Measurements from ENCODE around the gene OTOG.

OTOG gene, protein sequence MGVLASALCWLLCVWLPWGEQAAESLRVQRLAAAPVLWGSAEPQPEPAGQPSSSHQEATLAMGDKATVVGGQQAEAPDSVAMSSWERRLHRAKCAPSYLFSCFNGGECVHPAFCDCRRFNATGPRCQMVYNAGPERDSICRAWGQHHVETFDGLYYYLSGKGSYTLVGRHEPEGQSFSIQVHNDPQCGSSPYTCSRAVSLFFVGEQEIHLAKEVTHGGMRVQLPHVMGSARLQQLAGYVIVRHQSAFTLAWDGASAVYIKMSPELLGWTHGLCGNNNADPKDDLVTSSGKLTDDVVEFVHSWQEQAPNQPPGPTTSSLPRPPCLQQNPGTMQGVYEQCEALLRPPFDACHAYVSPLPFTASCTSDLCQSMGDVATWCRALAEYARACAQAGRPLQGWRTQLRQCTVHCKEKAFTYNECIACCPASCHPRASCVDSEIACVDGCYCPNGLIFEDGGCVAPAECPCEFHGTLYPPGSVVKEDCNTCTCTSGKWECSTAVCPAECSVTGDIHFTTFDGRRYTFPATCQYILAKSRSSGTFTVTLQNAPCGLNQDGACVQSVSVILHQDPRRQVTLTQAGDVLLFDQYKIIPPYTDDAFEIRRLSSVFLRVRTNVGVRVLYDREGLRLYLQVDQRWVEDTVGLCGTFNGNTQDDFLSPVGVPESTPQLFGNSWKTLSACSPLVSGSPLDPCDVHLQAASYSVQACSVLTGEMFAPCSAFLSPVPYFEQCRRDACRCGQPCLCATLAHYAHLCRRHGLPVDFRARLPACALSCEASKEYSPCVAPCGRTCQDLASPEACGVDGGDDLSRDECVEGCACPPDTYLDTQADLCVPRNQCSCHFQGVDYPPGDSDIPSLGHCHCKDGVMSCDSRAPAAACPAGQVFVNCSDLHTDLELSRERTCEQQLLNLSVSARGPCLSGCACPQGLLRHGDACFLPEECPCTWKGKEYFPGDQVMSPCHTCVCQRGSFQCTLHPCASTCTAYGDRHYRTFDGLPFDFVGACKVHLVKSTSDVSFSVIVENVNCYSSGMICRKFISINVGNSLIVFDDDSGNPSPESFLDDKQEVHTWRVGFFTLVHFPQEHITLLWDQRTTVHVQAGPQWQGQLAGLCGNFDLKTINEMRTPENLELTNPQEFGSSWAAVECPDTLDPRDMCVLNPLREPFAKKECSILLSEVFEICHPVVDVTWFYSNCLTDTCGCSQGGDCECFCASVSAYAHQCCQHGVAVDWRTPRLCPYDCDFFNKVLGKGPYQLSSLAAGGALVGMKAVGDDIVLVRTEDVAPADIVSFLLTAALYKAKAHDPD (N-terminal part only)

DNA sequence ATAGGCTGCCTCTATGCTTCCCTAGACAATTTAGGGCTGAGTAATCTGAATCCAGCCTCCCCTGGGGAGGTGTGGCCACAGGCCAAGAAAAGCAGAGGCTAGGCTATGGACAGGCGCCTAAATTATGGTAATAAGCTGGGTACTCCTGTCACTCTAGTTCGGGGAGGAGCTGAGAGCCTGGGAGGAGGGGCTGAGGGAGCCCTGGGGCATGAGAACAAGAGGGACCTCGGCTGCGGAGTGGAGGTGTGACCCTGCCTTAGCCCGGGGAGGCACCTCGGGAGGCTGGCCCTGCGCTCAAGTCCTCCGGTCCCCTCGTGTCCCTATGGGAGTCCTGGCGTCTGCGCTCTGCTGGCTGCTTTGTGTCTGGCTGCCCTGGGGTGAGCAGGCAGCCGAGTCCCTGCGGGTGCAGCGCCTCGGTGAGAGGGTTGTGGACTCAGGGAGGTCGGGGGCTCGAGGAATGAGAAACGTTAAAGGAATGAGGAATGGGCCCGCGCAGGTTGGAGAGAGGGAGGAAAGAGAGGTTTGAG, at the start of gene OTOG:
Gene OTOG, plus strand, starts transcription at position 209 of the 527 bp plus-strand sequence. Its CDS starts 114 bp downstream, at position 323.
- no peak for DNase-seq

DNA sequence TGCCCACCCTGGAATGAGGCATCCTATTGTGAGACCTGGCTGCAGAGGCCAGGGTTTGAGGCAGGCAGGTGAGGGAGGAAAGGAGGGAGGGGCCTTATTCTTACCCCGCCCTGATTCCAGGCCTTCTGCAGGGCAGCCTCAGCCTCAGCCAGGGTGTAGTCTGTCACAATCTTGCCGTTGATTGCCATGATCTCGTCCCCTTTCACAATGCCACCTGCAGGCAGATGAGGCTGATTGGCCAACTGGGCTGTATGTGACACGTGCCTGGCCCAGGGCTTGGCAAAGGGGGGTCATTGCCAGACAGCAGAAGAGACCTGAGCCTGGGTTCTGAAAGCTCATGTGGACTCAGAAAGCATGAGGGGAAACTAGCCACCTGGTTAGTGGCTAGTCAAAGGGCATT, 49.0 kb upstream of the OTOG start:
- no peak for DNase-seq

DNA sequence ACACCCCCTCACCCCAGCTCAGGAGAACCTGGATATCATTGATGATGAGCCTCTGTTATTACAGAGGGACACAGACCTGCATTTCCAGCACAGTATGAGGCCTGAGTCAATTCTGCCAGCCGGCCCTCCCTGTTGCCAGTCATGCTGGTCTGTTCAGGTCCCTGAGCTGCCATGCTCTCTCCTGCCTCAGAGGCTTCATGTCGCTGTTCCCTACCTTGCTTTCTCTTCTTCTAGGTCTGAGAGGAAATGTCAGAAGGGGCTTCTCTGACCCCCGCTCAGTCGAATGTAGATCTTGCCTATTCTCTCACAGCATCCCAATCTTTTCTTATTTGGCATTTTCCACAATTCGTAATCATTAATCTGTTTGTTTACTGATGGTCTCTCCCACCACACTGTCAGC, 48.6 kb upstream of the OTOG start:
- DNase-seq: no peak

DNA sequence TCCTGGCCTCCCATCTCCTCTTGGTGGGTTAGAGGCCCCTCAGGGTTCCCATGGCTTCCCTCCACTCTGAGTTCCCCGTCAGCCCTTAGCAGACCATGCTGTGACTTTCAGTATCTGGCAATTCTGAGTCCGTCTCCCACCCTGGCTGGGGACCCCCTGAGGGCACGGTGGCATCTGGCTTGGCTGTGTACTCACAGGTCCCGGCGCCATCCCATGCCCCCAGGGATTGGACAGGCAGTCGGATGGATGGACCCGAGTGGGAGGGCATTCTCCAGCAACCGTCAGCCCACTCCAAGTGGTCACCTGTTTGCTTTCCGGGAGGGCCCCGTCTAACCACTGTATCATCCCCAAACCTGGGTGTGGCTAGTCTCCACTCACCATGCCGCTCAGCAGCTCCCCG, 46.4 kb upstream of the OTOG start:
- no peak for DNase-seq

DNA sequence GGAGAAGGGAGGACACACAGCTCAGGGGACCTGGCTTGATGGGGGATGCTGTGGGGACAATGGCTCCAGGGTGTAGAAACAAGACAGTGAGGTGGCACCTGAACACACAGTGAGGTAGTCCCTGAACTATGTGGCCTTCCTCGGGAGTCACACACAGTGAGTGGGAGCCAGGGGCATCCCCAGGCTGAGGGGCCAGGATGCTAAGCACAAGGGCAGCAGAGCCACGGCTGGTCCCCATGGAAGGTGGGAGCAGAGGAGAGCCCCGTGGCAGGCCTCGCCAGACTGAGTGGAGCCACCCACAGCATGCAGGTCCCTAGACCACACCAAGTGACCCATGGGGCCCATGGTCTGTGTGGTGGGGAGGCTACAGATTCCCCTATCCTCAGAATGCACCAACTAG, 44.4 kb upstream of the OTOG start:
- DNase-seq: no peak

DNA sequence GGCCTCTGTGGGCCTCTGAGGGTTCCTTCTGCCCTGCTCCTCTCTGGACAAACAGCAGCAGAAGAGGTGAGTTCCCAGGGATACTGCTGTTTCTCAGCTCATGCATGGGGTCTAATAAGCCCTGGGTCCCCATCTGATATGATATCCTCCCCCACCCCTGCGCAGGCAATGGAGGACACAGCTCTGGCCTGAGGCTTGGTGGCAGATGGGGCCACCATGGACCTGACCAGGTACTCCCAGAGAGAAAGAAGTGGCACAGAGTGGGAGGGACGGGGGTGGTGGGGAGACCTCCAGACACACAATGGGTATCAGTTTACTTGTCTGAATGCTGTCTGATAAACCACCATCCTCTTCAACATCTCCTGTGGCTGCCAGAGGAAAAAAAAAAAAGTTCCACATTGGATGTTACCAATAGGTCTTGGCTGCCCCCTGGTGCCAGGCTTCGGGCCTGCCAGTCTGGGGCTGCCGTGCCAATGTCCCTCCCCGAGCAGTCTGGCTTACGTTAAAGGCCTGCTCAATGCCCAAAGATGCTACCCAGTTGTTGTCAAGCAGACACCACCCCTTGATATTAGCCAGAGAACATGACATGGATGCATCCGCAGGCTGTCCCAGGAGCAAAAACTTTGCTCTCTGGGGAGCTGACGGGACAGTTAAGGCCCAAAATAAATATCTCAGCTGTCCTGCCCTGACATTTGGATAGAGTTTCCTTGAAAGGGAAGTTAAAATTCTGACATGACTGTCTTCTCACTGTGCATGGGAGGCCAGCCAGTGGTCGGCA, 42.5 kb upstream of the OTOG start:
- DNase-seq: peak; percentile 75

DNA sequence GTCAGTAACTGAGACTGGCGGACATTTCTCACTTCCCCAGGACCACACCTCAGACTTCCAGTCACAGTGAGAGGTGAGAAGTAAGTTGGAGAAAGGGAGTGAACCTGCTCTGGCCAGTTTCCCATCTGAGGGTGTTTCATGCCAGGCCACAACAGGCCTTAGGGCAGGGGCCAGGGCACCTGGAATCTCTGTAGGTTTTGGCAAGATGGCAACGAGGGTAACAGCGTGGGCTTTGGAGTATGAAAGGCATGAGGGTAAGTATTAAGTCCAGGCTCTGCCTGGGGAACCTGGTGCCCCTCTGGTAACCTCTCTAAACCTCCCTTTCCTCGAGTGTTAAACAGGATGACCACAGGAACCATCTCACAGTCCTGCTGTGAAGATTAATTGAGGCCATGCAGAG, 41.9 kb upstream of the OTOG start:
- no peak for DNase-seq

DNA sequence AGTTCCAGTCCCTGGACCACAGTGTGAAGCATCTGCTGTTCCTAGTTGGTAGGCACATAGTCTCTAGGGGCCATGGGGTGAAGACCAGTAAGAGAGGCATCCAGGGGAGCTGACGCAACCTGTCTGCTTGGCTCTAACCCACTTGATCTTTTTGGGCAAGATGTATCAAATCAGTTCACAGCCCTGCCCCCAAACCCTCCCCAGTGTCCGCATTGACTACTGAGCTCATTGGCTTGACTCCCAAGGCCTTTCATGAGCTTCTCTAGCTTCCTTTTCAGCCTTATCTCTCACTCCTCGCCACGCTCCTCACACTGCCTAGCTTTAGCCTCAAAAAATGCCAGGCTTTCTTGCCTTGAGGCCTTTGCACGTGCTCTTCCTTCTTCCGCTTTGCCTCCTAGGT, 40.7 kb upstream of the OTOG start:
- no peak for DNase-seq

DNA sequence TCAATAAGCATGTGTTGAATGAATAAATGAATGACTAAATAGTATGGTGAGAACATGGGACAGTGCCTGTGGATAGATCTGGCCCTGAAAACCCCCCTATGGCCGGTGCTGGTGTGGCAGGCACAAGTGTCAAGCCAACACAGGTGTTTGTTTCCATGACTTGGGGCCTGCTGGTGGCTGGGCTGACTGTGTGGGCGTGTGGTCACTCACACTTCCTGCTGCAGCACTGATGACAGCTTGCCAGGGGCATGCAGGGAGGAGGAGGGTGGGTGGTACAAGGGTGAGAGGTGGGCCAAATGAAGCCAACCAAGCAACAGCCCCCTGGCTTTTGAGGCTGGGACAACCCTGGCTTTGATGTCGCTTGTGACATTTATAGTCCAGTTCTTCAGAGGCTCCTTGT, 40.1 kb upstream of the OTOG start:
- DNase-seq: no peak

DNA sequence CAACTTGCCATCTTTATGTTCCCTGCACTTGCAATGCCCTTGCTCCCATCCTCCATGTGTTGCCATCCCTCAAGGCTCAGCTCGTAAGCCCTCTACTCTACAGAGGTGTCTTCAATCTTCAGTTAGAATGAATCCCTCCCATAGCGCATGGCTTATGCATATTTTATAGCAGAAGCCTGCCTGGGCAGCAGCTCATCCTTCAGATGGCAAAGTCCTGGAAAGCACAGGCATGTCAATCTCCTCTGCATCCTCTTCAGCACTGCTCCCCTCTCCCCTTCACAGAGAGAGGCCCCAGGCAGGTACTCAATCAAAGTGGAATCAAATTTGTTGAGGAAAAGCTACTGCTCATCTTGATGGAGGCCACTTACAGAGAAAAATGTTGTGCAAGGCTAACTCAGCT, 39.3 kb upstream of the OTOG start:
- DNase-seq: no peak

DNA sequence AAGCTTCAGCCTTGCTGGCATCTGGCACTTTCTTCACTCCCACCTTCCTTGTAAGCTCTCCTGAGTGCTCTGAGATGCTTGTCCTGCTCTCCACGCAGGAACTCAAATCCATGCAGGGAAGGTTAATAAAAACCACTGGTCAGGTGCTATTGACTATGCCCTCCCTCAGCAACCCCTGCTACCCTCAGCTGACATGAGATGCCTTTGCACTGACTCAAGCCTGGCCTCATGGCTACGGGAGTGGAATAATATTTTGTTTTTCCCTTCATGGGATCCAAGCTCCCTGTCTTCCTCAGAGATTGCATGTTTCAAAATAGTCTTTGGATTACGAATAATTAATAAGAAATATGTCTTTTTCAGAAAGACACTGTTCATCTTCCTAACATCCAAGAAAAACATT, 38.8 kb upstream of the OTOG start:
- no peak for DNase-seq

DNA sequence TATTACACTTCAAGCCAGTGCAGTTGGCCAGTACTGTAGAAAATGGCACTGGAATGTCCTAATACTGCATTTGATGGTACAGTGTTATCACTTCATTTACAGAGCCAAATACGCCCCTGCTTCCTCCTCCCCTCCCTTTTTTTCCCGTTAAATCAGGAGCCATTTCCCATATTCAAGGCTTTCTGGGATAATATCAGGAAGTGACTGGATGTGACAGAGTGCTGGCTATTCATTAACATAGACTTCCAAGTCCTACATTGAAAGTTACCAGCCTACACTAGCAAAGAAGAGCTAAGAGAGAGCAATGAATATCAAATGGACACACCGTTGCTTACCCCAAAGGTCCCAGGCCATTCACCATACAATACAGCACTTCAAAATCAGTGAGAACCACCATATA, 38.3 kb upstream of the OTOG start:
- DNase-seq: no peak

DNA sequence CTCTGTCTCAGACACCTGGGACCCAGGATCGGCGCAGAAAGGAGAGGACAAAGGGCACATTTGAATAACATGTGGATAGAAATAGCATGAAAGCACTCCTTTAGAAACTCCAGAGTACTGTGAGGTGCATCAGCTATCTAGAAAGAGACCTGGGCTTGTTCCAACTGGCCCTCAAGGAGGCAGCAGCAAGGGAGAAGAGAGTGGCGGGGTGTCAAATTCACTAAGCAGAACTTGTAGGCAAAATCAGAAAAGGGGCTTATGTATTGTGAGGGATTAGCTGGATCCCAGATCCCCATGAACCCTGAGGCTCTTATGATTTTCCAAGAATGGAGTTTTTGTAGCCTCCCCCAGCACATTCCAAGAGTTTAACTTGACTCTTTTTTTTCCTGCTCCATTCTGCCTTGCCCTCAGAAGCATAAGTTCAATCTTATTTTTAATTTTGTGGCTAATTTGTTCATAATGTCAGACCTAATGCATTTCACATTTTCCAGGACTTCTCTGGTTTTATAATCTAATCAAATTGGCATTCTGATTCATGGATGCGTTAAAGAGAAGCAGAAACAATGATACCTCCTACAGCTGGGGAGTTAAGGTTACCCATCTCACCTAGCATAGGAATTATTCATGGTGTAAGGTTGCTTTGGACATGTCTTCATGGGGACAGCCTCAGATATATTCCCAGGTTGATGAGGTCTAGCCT, 36.4 kb upstream of the OTOG start:
- DNase-seq: no peak

DNA sequence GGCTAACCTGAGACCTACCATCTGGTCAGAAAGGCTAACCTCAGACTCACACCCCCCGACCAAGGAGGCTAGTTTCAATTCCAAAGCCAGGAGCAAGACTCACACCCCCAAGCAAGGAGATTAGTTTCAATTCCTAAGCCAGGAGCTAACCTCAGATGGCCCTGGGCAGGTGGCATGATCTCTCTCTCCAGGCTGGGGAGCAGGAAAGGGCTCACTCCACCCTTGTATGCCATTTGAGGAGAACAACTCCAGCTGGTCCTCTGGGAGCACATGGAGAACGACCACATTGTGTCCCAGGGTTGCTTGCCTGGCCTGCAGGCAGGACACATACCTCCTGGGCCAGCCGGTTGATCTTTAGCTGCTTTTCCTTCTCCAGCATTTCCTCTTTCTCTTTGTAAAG, 35.5 kb upstream of the OTOG start:
- no peak for DNase-seq

DNA sequence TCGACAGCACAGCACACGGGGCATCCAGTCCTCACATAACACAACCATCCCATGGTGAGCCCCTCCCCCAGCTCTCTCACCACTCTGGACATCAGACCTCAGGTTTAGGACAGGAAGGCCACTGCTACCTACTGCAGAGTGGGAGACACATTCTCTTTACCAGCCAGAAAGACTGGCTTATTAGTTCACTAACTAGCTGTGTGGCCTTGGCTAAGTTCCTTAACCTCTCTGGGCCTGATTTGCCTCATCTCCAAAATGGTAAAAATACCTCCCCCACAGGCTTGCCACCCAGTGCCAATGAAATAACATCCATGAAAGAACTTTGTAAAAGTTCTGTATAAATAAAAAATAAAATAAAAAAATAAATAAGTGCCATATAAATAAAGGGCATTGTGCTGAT, 35.0 kb upstream of the OTOG start:
- DNase-seq: no peak

DNA sequence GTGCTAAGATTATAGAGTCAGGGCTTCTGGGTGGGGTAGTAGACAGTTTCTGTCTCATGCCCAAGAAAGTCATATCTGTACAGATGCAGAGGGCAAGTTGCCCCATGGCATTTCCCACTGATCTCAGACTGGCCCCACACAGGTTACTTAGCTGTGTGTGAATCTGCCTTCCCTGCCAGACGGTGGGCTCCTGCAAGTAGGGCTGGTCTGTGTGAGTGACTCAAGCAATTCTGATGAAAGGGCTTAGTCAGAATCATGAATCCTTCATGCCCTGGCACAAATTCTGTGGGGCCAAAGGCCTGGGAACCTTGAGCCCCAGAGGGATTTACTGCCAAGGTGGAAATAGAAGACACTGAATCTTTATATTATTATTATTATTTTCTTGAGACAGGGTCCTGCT, 33.2 kb upstream of the OTOG start:
- DNase-seq: no peak

DNA sequence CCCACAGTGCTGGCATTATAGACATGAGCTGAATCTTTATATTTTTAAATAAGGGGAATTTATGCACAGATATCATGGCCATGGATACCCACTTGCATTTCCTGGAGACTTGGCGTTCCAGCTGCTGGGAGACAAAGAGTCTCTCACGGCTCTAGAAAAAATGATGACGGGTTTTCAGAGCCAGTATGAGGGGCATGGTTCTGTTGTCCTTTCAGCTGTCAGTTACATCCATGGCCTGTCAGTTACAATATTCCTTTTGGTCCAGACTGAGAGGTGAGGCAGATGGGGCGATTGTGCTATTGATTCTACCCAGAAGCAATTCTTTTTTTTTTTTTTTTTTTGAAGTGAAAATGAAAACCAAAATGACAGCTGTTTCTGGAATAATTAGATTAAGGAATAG, 32.6 kb upstream of the OTOG start:
- DNase-seq: no peak

DNA sequence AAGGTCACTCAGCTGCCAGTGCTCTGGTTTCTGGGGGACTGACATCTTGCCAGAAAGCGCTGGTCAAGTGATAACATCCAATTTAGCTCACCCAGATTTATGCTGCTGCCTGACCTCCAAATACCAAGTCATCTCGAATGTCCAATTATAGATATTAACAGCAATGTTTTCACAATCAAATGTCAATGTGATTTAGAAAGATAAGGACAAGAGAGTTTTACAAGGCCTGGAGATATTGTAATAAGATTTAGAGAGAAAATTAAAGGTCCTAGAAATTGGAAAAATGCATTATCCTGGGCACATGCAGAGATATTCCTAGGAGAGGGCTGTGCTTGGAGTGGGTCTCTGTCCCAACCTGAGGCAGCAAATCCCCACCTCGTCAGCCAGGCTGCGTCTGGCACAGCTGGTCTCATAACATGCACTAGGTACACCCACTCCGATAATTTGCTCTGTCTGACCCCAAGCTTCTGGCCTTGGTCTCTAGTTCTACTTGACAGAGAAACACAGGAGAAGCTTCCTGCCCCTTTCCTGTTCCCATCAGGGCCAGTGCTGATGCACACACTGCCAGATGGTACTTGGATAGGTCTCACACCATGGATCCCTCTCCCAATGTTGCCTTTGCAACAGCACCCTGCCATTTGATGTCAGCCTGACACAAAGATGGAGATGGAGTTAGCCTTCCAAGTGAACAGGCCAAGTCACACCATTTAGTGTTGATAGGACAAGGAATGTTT, 31.4 kb upstream of the OTOG start:
- no peak for DNase-seq

DNA sequence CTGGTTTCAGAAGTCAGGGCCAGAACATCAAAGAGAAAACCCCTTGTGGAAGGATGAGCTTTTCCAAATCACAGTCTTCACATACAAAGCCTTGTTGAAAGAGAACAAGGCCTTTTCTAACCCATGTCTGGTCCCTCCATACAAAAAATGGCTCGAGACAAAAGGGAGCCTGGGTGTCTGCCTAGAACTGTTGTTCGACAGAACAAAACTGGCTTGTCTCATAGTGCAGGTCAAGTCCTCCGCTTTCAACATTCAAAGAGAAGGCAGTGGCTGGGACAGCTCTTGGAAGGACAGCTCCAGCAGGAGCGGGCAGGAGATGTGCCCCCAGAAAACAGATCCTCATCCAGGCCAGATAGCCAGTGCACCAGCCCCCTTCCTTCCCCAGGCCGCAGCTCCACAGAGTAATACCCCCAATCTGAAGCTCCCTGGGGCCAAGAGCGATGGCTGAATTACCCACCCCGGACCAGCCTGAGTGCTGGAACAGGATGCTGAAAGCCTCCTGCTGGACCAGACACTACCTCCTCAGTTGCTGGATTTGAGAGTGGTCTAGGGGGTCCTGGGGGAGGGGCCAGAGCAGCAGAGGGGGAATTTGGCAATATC, 30.4 kb upstream of the OTOG start:
- no peak for DNase-seq

DNA sequence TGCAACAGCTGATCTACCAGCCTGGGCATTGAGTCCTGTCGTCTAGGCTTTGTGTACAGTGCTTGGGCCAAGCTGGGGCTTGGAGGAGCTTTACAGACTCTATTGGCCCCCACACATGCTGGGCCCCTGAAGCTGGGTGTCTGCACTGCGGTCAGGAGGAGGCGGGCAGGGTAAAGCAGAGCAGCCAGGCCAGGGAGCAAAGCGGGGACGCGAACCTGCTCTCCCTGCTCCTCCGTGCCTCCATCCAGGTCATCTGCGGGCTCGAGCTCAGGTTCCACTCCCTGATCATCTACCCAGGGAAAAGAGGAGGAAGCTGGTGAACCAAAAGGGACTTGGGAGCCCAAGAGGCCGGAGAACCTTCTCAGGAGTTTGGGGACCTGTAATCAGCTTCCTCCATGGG, 29.9 kb upstream of the OTOG start:
- DNase-seq: no peak

DNA sequence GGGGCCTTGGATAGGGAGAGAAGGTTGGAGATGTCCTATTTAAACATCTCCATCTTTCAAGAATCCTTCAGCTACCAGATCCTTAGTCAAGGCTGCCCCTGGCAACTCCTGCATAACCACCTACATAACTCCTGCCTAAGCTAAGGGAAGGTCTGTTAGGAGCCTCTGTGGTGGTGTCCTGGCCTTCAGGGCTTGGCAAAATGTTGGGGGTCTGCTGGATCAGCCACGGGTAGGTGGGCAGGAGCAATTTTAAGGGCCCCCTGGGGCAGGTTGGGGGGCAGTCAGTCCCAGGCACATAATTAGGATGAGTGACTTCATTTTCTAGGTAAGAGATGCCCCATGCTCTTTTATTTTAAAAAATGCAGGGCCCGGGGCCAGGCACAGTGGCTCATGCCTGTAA, 28.7 kb upstream of the OTOG start:
- DNase-seq: no peak
